ENCODE results near the gene MLLT3.

GRCh38 chr9:20616808-20617207, 5.5 kb downstream of the MLLT3 start:
- TF ChIP-seq POLR2A (IDR thresholded peaks at IDR 0.05), result no peak
- no peak for TF ChIP-seq EP300 (IDR thresholded peaks at IDR 0.05)
